ENCODE data around the gene DNAJC15.

Gene DNAJC15

DNA sequence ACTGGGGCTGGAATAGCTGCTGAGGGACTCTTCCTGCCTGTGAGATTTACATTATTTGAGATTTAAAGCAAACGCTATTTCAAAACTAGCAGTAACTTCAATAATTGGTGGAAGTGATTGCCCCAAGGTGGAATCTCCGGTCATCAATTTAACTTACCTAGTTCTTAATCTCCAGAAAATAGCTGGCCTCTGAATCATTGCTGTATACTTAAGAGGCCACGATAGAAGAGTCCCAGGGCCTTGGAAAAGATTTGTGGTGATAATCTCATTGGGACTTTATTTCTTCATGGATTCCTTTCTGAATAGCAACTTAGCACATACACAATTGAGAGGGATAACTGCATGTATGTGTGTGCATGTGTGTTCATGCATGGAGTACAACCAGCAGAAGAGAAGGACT, 120.2 kb downstream of the DNAJC15 start:
- intact Hi-C loops (cut with DNase I), result no loop called here
- DNase-seq, result no peak

- DNase-seq, result no peak
- intact Hi-C loops (cut with DNase I), result no loop called here
Measured at GRCh38 chr13:43145534-43146196, 122.3 kb downstream of the DNAJC15 start.

DNA sequence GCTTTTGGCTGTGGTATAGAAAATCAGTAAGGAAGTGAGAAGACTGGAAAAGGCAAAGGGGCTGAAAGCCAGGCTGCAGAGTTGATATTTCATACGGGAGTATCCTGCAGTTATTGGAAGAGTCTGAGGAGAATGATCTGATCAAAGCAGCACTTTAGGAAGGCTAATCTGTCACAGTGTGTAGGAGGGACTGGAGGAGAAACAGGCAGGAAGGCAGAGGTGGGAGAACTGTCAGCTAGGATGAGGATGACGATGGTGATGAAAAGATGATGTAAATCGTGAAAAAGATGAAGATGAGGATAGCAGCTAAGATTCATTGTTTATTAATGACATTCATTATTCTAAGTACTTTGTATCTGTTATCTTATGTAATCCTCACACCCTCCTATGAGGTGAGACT, 123.0 kb downstream of the DNAJC15 start:
- intact Hi-C loops (cut with DNase I), result no loop called here
- DNase-seq, result no peak

DNA sequence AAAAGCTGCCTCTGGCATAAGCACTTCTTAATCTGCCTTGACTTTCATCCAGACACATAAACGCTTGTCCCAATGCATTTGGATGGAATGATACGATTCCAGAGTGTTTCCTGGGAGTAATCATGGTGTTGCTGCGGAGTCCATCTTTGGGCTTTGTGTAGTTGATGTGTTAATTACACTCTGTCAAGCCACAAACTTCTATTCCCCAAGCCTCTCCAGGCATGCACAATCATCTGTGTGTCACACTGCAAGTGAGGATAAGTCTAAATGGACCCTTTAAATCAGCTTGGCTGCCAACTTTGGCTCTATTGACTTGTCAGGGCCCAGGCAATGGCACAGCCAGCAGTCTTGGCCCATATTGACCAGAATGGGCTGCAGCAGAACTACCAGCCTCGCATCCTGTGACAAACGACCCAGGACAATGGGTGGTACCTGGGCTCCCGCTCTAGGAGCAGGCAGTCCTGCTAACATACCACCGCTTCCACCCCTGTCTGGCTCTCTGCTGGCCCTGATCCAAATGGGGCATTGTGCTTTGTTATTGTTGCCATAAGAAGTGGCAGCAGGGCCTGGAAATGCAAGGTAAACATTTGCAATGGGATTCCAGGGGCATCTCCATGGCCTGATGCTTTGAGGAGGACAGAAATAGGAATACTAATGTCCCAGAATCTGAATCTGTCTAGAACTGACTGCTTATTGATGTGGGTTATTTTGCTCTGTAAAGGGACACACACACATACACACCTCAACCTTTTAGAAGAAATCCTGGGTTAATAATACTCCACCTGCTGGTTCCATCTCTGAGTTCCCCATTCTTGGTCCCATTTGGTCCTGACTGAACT, 127.2 kb downstream of the DNAJC15 start:
- intact Hi-C loops (cut with DNase I), result no loop called here
- no peak for DNase-seq

GRCh38 chr13:43153436-43154090, 130.2 kb downstream of the DNAJC15 start:
- no peak for DNase-seq

DNA sequence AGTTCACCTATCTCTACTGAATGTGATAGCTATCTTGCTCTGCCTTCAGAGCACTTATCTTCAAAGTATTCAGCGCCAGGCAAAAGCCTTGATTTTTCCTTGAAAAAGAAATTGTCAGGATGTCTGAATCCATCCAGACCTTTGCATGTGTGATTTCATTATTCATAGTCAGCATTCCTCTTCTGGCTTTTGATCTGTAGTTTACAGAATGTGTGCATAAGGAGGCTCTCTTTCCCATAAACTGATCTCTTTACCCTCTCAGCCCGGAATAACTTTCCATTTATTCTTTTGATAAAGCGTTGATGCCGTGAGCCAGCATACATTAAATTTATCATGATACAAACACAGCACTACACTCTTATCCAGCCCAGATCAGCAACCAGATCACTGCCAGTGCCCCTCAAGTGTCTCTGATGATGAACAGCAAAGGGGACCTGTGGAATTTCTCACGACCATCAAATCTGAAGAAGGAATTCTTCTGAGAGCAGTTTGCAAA, 130.8 kb downstream of the DNAJC15 start:
- DNase-seq, result no peak
- intact Hi-C loops (cut with DNase I), result no loop called here

More at GRCh38 chr13:43153436-43154090, 130.2 kb downstream of the DNAJC15 start:
- intact Hi-C loops (cut with DNase I), result no loop called here

GRCh38 chr13:43154839-43155238, 131.5 kb downstream of the DNAJC15 start:
- intact Hi-C loops (cut with DNase I), result no loop called here
- no peak for DNase-seq

GRCh38 chr13:43156916-43157315, 133.5 kb downstream of the DNAJC15 start:
- intact Hi-C loops (cut with DNase I), result no loop called here
- no peak for DNase-seq

DNA sequence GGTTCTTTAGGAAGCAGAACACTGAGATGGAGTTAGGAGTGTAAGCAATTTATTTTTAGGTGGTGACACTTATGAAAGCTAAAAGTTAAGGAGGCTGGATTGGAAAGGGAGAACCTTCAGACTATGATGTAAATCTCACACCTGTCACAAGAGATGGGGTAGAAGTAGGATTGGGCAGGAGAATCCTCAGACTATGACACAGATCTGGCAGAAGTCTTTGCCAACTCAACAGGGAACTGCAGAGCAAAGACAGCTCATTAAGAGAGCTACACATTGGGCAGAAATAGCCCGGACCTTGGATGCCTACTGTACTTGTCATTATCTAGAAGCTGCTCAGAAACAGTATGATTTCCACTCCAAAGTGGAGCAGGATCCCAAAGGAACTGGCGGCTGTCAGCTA, 134.4 kb downstream of the DNAJC15 start:
- peak in 1 of 10 donors; percentile 13 for DNase-seq
- intact Hi-C loops (cut with DNase I), result no loop called here

GRCh38 chr13:43158516-43158915, 135.1 kb downstream of the DNAJC15 start:
- intact Hi-C loops (cut with DNase I), result no loop called here
- DNase-seq, result no peak

DNA sequence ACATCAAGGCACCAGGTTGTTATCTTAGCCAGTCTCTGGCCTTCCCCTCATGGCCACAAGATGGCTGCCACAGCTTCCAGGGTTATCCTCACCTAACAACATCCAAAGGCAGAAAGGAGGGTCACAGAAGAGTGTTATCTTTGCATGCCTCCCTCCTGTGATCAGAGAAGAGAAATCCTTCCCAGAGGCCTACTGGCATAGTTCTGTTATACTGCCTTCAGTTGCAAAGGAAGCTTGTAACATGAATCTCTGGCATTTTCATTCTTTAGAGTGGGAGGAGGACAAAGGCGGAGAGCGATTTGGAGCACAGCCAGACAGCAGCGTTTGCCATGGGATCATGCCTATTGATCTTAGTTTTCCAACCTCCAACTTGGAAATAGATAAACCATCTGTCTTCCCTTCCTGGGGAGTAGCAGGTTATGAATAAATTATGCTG, 135.7 kb downstream of the DNAJC15 start:
- no peak for DNase-seq

More for the DNA sequence above, 135.7 kb downstream of the DNAJC15 start:
- intact Hi-C loops (cut with DNase I), result no loop called here
